Suprapubic skin (tissue), 3 donors: Measurements from ENCODE around the gene RINL.

Experiments used
- CTCF ChIP-seq, 2 donors: fragments of 200-600 bp in 1 of 2; fragments of 450-650 bp in 1 of 2; sonication (generic) in 1 of 2; IDR thresholded peaks; one replicate each; pipeline ENCODE4 v1.5.1; 2016 to 2019; ENCODE audit warnings: antibody characterized with exemption in 2 of 2, mild to moderate bottlenecking in 1 of 2, moderate library complexity in 1 of 2
- EP300 ChIP-seq: sonication (generic); formaldehyde crosslinking; IDR thresholded peaks from one replicate; pipeline ENCODE4 v1.6.1; 2017; ENCODE audit warnings: antibody characterized with exemption
- POLR2A ChIP-seq, 2 donors: fragments of 450-650 bp; IDR thresholded peaks; one replicate each; pipeline ENCODE4 v1.6.1; 2017; ENCODE audit warnings: antibody characterized with exemption in 2 of 2, mild to moderate bottlenecking in 2 of 2, moderate library complexity in 2 of 2

- TF ChIP-seq CTCF (IDR thresholded peaks at IDR 0.05): no peak
- TF ChIP-seq POLR2A (IDR thresholded peaks at IDR 0.05): no peak
- TF ChIP-seq EP300: no peak
These were observed 44.4 kb upstream of the RINL start for GRCh38 chr19:38922482-38922881.
